ENCODE results near the gene COL21A1.
A peak's percentile ranks its signal among the peaks of the same experiment; 100 is the strongest.

COL21A1 gene

GRCh38 chr6:56101141-56101553 is 146.2 kb downstream of the COL21A1 start:
- DNase-seq: no peak

DNA sequence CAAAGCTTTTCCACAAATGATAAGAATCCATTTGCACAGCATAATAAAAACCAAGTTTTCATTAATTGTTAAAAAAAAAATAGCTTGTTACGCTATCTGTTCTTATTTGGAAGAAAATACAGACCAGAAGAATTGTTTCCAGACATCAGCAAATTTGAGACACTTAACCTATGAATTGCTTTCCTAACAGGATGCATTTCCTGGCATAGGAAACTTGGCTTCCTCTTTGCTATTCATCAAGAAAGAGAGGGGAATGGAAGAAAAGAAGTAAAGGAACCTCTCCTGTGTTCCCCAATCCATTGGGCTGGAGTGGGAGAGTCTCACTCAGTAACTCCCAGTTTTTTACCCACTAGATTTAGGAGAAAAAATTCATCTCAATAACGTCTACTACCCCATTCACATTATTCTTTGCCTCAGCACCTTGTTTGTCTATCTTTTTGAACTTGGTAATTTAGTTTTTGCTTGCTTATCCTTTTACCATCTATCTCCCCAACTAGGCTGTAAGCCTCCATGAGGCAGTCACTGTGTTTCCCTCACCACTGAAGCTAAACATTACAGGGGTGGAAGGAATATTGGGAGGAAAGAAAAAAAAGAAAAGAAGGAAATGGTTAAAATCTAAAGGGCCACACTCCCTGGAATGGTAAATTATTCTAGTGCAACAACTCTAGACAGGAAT is 150.3 kb downstream of the COL21A1 start:
- no peak for DNase-seq

DNA sequence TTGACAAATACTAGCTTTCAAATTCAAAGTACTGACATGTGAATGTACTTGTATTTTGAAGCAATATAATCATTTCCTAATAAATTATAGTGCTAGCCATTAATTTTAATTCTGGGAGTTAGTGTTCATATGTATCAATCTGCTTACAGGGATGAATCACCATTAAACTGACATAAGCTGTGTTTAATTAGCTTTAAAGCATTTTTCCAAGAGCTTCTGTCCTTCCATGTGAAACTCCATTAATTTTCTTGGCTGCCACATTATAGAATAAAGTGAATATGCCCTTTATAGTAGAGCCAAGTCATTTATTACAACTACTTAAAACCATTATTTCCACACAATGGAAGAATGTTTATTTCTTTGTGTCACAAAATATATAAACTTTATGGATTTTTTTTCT is 150.8 kb downstream of the COL21A1 start:
- no peak for DNase-seq

GRCh38 chr6:56093776-56094175 is 153.6 kb downstream of the COL21A1 start:
- DNase-seq: no peak

GRCh38 chr6:56091159-56091869 is 156.1 kb downstream of the COL21A1 start:
- DNase-seq: no peak

DNA sequence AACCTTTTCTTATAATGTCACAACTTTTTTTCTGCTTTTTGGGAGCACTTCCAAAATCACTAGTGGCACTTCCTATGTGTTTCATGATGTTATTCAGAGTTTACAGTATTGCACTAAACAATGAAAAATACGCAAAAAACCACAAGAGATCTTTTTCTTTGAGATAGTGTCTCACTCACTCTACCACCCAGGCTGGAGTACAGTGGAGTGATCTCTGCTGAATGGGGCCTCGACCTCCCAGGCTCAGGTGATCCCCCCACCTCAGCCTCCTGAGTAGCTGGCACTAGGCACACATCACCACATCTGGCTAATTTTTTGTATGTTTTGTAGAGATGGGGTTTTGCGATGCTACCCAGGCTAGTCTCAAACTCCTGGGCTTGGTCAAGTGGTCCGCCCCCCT is 158.7 kb downstream of the COL21A1 start:
- DNase-seq: no peak

DNA sequence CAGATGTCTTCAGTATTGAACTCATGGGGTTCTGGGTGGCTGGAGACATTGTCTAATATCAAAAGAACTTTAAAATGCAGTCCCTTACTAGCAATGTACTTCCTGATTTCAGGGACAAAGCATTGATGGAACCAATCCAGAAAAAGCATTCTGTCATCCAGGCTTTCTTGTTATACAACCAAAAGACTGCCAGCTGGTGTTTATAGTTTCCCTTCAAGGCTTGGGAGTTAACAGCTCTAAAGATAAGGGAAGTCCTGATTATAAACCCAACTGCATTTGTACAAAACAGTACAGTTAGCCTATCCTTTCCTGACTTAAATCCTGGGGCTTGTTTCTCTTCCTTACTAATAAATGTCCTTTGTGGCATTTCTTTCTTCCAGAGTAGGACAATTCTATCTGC is 160.0 kb downstream of the COL21A1 start:
- DNase-seq: no peak

- DNase-seq: no peak
These were observed 167.4 kb downstream of the COL21A1 start for GRCh38 chr6:56079751-56080540.

GRCh38 chr6:56076033-56076432 is 171.3 kb downstream of the COL21A1 start:
- DNase-seq: peak; percentile 2

DNA sequence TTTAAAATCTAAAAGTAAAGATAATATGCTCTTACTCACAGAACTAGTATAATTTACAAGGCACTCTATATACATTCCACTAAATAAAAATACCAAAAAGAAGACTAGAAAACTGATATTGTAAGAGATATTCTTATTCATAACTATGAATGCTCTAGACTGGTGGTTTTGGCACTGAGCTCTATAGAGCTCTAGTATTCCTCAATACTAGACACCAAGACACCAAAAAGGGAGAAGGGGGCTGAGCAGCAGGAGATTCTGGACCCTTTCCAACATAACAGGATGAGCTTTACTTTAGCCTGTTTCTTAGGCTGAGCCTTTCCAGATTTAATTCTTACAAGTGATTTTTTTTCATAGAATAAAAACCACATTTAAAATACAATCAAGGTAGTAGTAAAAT is 173.6 kb downstream of the COL21A1 start:
- no peak for DNase-seq

- no peak for DNase-seq
These were observed 174.1 kb downstream of the COL21A1 start for GRCh38 chr6:56073315-56073714.

GRCh38 chr6:56072856-56073255 is 174.5 kb downstream of the COL21A1 start:
- DNase-seq: no peak

DNA sequence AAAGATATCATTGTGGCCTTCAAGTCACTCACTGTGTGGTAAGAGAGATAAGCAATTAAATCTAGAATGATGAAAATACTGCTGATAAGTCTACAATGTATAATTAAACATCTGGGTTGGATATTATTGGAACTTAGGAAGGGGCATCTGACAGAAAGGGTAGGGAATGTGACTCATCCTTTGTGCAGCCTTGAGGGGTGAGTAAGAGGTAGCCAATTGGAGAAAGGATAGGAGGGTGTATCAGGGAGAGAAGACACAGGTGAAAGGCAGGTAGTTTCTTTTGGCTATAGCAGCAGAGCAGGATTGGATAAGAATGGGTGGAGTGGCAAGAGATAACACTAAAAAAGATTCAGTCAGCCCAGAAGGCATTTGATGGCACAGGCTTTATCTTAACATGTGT is 182.0 kb downstream of the COL21A1 start:
- no peak for DNase-seq

GRCh38 chr6:56062836-56063235 is 184.5 kb downstream of the COL21A1 start:
- DNase-seq: no peak

DNA sequence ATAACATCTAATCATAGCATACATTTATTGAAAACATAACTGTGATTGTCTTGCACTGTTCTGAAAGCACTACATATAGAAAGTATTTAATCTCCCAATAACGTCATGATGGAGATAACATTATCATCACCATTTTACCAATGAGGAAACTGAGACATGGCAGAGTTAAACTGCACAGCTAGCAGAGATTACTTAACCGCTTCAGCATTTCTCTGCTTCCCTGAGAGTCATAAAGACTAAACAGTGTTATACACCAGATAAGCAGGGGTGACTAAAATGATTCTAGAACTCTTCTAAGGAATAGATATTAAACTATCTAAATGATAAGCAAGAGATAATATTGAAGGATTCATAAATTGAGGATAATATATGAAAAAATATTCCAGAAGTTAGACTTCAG is 188.7 kb downstream of the COL21A1 start:
- no peak for DNase-seq

GRCh38 chr6:56055081-56055704 is 192.2 kb downstream of the COL21A1 start:
- no peak for DNase-seq

DNA sequence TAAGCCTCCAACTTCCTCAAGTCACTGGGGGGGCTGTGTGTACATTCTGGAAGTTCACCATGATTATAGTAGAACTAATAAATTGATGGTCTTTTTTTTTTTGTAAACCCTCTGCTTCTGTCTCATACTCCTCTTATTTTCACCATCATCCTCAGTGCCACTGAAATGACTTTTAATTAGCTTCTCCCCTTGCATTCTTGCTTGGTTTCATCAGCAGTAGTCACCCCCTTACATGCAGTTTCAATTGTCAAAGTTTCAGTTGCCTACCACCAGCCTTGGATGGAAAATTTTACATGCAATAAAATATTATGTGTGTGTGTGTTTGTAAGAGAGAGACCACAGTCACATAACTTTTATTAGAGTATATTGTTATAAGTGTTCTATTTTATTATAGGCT is 196.2 kb downstream of the COL21A1 start:
- no peak for DNase-seq

DNA sequence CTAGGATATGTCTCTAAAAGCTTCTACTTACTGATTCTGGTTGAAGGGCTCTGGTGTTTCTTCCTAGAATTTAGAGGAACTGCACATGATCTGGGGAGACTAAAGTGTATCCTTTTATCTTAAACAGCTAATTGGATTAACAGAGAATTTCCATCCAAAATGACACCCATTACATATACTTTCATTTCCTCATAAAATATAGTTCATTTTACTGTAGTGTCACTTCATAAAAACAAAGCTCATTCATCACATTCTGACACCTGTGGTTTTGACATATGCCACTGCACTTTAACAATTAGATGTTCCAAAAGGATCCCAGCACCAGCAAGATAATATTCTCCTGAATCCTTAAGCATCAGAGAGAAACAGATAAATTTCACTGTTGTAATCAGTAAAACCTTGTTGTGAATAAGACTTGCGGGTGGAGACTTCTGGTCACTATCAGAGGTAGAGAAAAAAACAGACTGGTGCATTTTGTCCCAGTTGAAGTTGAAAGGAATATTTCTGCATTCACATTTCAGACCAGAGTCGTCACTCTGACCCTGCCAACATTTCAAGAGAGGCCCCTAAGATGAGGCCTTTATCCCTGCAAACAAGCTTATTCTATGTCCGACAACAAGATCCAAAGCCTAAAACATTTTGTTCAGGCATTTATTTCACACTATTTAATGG is 196.7 kb downstream of the COL21A1 start:
- DNase-seq: no peak

GRCh38 chr6:56048601-56049000 is 198.8 kb downstream of the COL21A1 start:
- DNase-seq: no peak

DNA sequence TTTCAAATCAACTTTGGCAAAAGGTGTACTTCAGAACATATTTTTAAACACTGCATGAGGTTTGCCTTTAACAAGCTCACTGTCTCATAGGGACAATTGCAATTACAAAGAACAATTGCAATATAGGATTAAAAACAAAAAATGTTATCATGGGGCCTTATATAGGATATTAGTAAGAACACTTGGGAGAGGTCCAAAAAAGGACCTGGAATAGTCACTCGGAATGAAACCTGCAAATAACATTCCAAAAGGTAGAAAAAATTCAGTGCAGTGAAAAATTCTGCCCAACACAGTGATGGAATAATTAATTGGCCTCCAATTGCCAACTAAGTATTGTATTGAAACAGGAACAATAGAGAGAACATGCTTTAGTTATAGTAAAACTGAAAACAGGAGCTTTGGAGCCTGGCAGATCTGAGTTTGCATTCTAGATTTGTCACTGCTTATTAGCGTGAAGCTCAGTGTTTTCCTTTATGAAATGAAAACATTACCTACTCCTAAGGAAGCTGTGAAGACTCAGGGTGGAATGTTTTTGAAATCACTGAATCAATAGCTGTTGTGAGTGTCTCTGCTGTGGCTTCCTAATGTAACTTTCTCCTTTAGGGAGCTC is 199.3 kb downstream of the COL21A1 start:
- DNase-seq: no peak

- no peak for DNase-seq
These were observed 200.8 kb downstream of the COL21A1 start for GRCh38 chr6:56046576-56046975.

- DNase-seq: no peak
These were observed 203.6 kb downstream of the COL21A1 start for GRCh38 chr6:56043761-56044160.

Measured in NCI-H526 treated with DMSO at 0.1 percent for 48 hours (cell line).